HG03469 (cell line): Measurements from ENCODE around the gene ARHGAP45.

Source experiments
- ATAC-seq: cut with Tn5 transposase; IDR thresholded peaks from one replicate; pipeline ENCODE4 v1.9.1; 2021; ENCODE audit warnings: mild to moderate bottlenecking, moderate library complexity, moderate number of reproducible peaks; ENCODE audit not compliant: unreplicated experiment

Gene ARHGAP45

DNA sequence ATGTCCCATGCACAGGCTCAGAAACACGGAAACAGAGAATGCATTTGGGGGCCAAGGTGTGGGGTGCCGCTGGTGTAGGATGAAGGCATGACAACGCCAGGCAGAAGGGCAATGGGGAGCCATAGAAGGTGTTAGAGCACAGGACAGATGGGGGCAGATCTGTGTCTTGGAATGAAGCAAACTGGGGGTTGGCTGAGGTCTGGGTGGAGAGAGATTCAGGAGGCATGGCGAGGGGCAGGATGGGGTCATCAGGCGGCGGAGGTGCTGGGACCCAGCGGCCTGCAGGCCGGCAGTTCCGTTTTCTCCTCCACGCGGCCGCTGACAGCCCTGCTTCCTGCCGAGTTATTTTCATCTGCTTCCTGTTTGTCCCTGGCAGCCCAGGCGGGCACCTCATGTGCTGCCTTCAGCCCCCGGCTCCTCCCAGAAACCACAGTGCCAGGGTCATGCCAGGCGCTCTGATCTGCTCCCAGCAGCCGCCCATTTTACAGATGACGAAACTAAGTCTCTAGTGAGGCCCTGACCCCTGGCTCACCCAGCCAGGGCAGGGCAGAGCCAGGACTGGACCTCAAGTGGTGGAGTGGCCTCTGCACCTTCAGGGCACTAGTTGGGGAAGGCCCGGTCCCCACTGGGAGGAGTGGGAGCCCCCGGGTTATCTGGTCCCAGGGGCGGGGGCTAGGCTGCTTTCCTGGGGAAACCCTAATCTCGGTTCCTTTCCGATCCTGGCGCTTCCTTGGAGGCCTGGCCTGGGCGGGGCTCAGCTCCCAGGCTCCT lies 2.2 kb downstream of the ARHGAP45 start:
- ATAC-seq = no peak

DNA sequence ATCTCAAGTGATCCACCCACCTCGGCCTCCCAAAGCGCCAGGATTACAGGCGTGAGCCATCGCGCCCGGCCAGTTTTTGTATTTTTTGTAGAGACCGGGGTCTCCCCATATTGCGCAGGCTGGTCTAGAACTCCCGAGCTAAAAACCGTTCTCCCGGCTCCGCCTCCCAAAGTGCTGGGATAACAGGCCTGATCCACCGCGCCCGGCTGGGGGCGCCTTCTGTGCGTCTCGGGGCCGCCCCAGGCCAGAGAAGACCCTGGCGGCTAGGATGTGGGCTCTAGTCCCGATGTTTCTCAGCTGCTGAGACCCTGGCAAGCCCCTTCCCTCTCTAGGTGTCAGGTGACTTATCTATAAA lies 3.6 kb downstream of the ARHGAP45 start:
- ATAC-seq = no peak

DNA sequence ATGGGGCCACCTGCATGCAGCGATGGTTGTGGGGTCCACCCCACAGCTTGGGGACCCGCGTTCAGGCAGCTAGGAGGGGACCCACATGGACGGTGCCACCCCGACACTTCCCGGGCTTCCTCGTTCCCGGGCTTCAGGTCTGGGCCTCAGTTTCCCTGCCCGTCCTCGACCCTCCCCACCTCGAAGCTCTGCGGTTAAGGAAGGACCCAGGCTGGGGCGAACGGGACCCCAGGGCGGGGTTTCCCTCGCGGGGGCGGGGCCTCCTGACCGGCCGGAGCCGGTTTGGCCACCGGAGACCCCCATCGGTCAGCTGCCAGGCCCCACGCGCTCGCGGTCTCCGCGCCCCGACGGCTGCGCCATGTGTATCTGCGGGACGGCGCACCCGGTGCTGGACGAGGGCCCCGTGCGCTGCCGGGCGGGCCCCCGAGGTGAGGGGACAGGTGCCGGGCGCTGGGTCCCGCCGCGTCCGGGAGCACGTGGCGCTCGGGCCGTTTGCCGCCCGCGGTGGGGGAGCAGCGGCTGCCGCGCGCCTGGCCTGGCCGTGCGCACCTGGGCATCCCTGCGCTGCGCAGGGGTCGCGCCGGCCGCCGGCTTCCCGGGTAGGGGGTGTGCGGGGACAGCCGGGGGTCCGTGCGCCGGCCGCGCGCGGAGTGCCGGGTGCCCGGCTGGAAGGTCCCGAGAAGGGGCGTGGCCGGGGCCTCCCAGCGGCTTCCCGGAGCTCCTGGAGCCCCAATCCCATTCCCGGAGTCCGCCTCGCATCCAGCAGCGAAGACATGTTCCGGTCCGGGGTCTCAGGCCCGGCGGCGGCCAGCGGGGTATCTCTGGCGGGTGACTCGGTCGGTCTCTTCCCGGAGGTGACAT lies 4.2 kb downstream of the ARHGAP45 start:
- no peak for ATAC-seq

DNA sequence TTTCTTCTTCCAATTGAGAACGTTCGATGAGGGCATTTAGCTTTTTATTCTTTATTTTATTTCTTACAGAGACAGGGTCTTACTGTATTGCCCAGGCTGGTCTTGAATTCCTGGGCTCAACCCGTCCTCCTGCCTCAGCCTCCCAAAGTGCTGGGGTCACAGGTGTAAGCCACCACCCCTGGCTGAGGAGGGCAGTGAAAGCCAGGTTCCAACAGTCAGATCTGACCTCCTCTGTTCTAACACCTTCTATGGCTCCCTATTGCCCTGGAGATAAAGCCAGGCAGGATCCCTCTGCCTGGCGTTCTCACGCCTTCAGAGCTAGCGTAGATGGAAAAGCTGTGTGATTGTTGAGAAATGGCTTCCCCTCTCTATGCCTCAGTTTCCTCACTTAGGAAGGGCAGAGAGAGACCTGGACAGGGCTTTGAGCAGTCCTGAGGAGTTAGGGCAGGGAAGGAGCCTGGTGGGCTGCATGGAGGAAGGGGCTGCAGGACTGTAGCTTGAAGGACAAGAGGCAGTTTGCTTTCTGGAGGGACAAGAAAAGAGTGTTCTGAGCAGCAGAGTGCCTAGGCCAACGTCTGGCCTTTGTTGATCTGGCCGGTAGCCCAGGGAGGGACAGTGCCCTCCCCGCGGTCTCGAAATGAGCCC lies 5.5 kb downstream of the ARHGAP45 start:
- ATAC-seq = no peak

DNA sequence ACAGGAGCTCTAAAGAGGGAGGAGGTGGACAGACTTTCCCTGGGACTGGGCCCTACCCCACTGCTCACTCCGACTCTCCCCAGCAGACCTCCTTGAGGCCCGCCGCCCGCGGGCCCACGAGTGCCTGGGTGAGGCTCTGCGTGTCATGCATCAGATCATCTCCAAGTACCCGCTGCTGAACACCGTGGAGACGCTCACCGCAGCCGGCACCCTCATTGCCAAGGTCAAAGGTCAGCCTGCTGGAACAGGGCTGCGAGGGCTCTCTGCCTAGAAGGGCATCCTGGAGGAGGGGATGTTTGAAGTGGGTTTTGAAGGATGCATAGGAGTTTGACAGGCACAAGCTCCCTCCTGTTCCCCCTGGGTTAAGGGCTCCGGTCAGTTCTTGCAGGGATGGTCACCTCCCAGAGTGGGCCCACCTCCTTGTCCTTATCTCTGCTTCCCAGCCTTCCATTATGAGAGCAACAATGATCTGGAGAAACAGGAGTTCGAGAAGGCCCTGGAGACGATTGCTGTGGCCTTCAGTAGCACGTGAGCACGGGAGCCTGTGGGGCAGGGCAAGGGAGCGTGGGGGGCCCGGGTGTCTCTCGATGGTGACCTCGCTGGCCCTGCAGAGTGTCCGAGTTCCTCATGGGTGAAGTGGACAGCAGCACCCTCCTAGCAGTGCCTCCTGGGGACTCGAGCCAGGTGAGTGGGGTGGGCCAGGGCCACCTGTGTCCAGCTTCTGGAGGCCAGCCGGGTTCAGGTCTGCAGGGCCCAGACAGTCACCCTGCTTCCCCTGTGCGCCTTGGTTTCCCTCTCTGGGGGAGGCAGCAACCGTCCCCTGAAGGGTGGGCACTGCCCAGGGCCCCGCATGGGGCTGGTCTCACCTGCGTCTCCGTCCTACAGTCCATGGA lies 6.3 kb downstream of the ARHGAP45 start:
- no peak for ATAC-seq

DNA sequence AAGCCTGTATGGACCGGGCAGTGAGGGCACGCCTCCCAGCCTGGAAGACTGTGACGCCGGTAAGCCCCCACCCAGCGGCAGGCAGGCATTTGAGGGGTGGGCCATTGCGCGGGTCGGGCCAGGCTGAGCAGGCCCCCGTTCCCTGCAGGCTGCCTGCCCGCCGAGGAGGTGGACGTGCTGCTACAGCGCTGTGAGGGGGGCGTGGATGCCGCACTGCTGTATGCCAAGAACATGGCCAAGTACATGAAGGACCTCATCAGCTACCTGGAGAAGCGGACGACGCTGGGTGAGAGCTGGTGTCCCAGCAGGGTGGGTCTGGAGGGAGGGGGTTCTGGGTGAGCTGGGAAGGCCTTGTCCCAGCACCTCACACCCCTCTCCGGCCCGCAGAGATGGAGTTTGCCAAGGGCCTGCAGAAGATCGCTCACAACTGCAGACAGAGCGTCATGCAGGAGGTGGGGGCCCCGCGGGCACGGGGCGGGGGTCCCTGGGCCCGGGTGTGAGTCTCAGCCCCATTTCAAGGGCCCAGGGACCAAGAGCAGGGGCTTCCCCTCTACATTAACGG lies 7.1 kb downstream of the ARHGAP45 start:
- ATAC-seq = no peak

DNA sequence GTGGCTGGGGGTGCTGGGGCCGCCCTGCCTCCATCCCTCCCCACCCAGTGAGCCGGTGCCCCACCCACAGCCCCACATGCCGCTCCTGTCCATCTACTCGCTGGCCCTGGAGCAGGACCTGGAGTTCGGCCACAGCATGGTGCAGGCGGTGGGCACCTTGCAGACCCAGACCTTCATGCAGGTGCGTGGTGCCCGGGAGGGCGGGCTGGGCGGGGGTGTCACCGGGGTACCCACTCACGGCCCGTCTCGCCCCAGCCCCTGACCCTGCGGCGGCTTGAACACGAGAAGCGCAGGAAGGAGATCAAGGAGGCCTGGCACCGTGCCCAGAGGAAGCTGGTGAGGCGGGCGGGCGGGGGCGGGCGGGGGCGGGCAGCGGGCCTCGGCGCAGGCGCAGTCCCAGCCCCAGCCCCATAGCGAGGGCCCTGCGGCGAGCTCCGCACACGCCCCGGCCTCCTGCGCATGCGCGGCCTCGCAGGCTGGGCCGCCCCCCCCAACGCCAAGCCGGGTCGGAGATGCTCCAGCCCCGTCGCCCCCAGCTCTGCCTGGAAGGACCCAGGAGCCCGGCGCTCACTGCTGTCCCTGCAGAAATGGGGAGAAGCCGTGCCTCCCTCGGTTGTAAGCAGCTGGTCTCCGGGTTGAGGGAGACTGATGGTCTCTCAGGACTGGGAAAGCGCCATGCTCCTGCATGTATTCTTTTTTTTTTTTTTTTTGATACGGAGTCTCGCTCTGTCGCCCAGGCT lies 7.7 kb downstream of the ARHGAP45 start:
- no peak for ATAC-seq

DNA sequence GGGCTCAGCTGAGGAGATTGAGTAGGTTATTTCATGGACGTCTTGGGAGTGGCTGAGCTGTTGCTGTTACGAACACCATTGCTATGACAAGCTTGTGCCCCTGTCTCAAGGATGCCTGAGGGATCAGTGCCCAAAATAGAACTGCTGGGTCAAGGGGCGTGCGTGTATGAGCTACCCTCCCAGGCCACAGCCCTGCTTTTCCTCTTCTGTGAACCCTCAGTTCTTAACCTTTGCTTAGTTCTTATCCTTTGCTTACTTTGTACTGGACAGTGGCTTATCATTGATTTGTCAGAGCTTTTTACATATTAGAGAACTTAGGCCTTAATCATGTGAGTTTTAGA lies 9.0 kb downstream of the ARHGAP45 start:
- no peak for ATAC-seq

DNA sequence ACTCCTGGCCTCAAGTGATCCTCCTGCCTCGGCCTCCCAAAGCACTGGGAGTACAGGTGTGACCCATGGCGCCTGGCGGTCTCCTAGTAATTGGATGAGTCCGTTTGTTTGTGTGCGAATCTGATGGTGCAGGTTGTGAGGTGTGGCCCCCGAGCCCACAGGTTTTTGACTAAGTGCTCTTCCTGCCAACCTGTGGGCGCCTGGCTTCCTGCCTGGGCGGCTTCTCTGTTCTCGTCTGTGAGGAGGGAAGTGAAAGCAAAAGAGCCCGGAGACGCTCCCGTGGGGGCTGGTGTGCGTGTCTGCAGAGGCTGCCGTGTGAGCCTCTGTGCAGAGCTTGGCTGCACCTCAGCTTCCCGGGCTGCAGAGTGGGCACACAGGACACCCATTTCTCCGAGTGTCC lies 10.0 kb downstream of the ARHGAP45 start:
- ATAC-seq = no peak

DNA sequence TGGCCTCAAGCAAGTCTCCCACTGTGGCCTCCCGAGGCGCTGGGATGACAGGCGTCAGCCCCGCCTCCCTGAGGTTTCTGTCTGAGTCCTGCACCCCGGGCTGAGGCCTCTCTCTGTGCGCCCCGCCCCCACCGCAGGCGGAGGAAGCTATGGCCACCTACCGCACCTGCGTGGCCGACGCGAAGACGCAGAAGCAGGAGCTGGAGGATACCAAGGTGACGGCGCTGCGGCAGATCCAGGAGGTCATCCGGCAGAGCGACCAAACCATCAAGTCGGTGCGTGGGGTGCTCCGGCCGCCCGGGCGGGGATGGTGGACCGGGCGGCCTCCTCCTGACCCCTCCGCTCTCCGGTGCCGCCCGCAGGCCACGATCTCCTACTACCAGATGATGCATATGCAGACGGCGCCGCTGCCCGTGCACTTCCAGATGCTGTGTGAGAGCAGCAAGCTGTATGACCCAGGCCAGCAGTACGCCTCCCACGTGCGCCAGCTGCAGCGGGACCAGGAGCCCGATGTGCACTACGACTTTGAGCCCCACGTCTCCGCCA lies 12.7 kb downstream of the ARHGAP45 start:
- ATAC-seq = no peak

DNA sequence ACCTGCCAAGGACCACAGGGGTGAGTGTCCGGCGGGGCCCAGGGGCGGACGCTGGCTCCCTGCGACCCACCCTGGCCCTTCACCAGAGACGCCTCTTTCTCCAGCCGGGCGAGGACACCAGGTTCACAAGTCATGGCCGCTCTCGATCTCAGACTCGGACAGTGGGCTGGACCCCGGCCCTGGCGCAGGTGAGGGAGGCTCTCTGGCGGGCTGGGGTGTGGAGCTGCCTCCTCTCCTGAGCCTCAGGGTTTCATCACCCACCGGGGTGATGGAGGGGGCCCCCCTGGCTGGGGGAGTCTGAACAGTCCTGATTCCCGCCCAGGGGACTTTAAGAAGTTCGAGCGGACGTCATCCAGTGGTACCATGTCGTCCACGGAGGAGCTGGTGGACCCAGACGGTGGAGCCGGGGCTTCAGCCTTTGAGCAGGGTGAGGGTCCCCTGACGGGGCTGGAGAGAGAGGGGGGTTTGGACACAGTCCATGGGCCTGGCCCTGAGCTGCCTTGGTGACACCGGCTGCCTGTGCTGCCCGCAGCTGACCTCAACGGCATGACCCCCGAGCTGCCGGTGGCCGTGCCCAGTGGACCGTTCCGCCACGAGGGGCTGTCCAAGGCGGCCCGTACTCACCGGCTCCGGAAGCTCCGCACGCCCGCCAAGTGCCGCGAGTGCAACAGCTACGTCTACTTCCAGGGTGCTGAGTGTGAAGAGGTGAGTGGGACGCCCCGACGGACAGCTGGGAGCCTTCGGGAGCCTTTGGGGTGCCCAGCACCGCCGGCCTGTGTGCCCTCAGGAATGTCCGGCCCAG lies 13.6 kb downstream of the ARHGAP45 start:
- ATAC-seq = no peak

DNA sequence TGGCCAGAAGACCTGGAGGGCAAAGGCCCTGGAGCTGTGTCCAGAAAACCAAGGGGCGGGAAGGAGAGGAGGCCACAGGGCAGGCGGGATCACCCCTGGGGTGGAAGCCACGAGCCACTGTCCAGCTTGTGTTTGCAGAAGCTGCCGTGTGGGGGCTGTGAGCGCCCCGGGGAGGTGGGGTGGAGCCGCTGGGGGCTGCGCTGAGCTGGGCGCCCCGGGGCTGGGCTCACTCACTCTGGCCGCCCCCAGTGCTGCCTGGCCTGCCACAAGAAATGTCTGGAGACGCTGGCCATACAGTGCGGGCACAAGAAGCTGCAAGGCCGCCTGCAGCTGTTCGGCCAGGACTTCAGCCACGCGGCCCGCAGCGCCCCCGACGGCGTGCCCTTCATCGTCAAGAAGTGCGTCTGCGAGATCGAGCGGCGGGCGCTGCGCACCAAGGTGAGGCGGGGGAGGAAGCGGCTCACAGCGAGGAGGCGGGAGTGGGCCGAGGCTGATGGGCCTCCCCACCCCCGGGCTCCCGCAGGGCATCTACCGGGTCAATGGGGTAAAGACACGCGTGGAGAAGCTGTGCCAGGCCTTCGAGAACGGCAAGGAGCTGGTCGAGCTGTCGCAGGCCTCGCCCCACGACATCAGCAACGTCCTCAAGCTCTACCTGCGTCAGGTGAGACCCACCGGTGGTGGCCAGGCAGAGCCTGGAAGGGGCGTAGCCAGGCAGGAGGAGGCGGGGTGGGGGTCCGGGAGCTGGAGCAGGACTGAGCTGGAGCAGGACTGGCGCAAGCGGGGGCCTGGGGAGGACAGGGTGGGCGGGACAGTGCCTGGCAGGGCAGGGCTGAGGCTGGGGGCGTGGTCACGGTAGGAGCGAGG lies 14.6 kb downstream of the ARHGAP45 start:
- no peak for ATAC-seq

DNA sequence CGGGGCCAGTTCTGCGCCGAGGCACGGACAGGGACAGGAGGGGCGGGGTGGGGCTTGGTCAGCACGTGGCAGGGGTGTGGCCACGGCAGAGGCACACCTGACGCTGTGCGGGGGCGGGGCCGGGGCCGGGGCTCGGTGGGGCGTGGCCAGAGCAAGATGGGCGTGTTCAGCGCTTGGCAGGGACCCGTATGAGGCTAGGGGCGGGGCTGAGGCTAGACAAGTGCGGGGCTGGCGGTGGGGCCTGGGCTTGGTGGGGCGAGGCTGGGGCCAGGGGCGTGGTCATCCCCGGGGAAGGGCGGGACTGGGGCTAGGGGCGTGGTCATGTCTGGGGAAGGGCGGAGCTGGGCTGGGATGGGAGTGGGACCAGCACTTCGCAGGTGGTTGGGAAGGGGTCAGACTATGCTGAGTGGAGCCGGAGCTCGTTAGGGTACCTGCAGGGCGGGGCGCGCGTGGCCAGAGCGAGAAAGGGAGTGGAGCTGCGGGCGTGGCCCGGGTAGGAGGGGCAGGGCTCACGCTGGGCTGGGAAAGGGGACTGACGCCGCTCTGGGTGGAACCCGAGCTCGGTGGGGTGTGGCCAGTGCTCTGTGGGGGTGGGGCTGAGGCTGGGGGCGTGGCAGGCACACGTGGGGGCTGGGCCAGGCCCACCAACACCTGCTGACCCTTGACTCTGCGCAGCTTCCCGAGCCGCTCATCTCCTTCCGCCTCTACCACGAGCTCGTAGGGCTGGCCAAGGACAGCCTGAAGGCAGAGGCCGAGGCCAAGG lies 15.4 kb downstream of the ARHGAP45 start:
- ATAC-seq = no peak

DNA sequence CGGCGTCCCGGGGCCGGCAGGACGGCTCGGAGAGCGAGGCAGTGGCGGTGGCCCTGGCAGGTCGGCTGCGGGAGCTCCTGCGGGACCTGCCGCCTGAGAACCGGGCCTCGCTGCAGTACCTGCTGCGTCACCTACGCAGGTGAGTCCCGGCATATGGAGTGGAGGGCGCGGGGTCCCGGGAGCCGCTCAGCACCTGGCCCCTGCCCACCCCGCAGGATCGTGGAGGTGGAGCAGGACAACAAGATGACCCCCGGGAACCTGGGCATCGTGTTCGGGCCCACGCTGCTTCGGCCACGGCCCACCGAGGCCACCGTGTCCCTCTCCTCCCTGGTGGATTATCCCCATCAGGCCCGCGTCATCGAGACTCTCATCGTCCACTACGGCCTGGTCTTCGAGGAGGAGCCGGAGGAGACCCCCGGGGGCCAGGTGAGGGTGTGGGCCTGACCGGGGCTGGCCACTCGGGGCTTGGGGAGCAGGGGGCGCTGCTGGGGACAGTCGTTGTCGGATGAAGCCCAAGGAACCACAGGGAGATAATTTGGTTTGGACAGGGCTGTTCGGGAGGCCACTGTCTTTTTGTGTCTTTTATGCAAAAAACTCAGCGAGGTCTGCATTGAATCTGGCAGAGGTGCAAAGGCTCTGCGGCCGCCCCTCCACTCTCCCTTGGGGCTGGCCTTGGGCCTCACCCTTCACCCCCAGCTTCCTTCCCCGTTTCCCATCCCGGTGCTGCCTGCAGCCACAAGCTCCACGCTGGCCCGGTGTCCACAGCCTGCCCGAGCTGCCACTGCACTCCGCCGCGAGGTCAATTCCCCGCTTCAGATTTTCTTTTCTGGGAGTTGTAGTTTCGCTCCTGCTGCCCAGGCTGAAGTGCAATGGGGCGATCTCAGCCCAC lies 16.2 kb downstream of the ARHGAP45 start:
- no peak for ATAC-seq

DNA sequence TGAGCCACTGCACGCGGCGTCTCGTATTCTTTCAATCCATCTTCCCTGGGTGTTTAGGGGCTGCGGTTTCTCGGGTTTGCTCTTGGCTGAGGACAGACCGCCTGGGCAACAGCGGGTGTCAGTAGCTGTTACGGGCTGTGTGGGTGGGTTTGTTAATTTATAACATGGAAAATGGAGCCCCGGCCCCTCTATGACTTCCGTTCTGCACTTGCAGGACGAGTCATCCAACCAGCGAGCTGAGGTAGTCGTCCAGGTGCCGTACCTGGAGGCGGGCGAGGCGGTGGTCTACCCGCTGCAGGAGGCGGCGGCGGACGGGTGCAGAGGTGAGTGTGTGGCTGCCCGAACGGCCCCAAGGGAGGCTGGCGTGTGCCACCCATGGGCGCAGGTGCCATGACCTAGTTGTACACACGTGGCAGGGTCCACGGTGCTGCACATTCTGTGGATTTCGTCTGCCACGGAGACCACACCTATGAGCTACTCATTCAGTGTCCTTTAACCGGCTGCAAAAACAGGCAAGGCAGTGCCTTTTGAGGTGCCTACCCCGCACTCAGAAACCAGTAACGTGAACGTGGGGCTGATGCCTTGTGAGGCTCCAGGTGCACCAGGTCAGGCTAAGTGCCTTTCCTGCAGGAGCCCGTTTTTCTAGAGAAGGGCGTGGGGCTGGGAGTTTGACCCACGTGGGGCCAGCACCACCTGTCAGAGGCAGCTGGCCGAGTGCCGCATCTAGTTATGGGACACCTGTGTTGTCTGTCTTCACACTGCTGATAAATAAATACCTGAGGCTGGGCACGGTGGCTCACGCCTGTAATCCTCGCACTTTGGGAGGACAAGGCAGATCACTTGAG lies 17.3 kb downstream of the ARHGAP45 start:
- no peak for ATAC-seq
